ENCODE results near the gene SURF6. TPM values are rescaled to one million over a fixed set of nuclear protein-coding genes. Genes with fewer than 3 reads are reported as not detected.

Gene SURF6
- polyA plus RNA-seq, 3 donors, result 0.75 to 12.9 (median 2.9) TPM

GRCh38 chr9:133315997-133316396 lies 20.0 kb downstream of the SURF6 start:
- Histone ChIP-seq H3K9me3 (replicated peaks in 1 of 2; ENCODE audit: control insufficient read depth in 1 of 2, insufficient read depth in 1 of 2, low read length in 2 of 2) (no peaks in the 10 kb centered on the region), H3K4me2 (replicated peaks; ENCODE audit: extremely low read depth, low read length, poor library complexity, severe bottlenecking) (no peak overlapping the region), H3K9ac (ENCODE audit: insufficient read depth, low read length, poor library complexity, severe bottlenecking) (no peak overlapping the region), H3K4me1 (ENCODE audit: control insufficient read depth in 1 of 2, insufficient read depth in 2 of 2, low read length in 2 of 2) (no peaks in the 10 kb centered on the region), H3K79me2 (ENCODE audit: insufficient read depth, low read length) (no peaks in the 10 kb centered on the region), H3K4me3 (replicated peaks in 1 of 3; ENCODE audit: low read depth in 2 of 3, low read length in 3 of 3) (no peak overlapping the region), H3K27ac (ENCODE audit: low read depth in 1 of 2, low read length in 2 of 2) (no peak overlapping the region), H2AFZ (ENCODE audit: insufficient read depth, low read depth, low read length, poor library complexity, severe bottlenecking) (no peak overlapping the region), H4K20me1 (ENCODE audit: insufficient read depth, low read length) (no peaks in the 10 kb centered on the region), H3K36me3 (replicated peaks in 1 of 2; ENCODE audit: control insufficient read depth in 1 of 2, insufficient read depth in 2 of 2, low read length in 2 of 2) (no peaks in the 10 kb centered on the region), H3K27me3 (ENCODE audit: control insufficient read depth in 2 of 2, insufficient read depth in 2 of 2, low read length in 2 of 2) (no peaks in the 10 kb centered on the region)
- no peak for DNase-seq
- H3K4me3 Mint-ChIP-seq, result no peak overlapping the region
- peaks cover 0 to 3% (median 0%) of the 10 kb centered on the region in 7 donors for H3K9me3 Mint-ChIP-seq
- H3K4me1 Mint-ChIP-seq, result no peaks in the 10 kb centered on the region
- H3K36me3 Mint-ChIP-seq, result no peaks in the 10 kb centered on the region
- no peak for TF ChIP-seq CTCF (IDR thresholded peaks at IDR 0.05)
- intact Hi-C loops (cut with micrococcal nuclease), result no loop called here
- H3K27me3 Mint-ChIP-seq (ENCODE audit: low read depth in 3 of 3), result peaks cover 1 to 6% (median 2%) of the 10 kb centered on the region in 3 donors
- 100% methylated on average over 1 of the region's 2 CpGs for WGBS (ENCODE audit: insufficient coverage)
- peak overlapping the region in 1 of 7 donors; percentile 70 for H3K27ac Mint-ChIP-seq

GRCh38 chr9:133309608-133310007 lies 26.4 kb downstream of the SURF6 start:
- Mint-ChIP-seq H3K4me3 (no peak overlapping the region), H3K4me1 (no peaks in the 10 kb centered on the region), H3K36me3 (no peaks in the 10 kb centered on the region), H3K27ac (no peak overlapping the region), H3K27me3 (ENCODE audit: low read depth in 3 of 3) (peaks cover 4 to 10% (median 7%) of the 10 kb centered on the region in 3 donors), H3K9me3 (peaks cover 6 to 15% (median 8%) of the 10 kb centered on the region in 7 donors)
- H3K36me3 ChIP-seq (replicated peaks in 1 of 2; ENCODE audit: control insufficient read depth in 1 of 2, insufficient read depth in 2 of 2, low read length in 2 of 2), result no peaks in the 10 kb centered on the region
- 94% methylated on average over 3 of the region's 6 CpGs for WGBS (ENCODE audit: insufficient coverage)
- no peak overlapping the region for H2AFZ ChIP-seq (ENCODE audit: insufficient read depth, low read depth, low read length, poor library complexity, severe bottlenecking)
- H3K27ac ChIP-seq (ENCODE audit: low read depth in 1 of 2, low read length in 2 of 2), result no peak overlapping the region
- no peak for TF ChIP-seq CTCF (IDR thresholded peaks at IDR 0.05)
- DNase-seq, result no peak
- no peak overlapping the region for H3K4me2 ChIP-seq (replicated peaks; ENCODE audit: extremely low read depth, low read length, poor library complexity, severe bottlenecking)
- no peak overlapping the region for H3K4me3 ChIP-seq (replicated peaks in 1 of 3; ENCODE audit: low read depth in 2 of 3, low read length in 3 of 3)
- no peaks in the 10 kb centered on the region for H3K27me3 ChIP-seq (ENCODE audit: control insufficient read depth in 2 of 2, insufficient read depth in 2 of 2, low read length in 2 of 2)
- peaks cover 0 to 5% of the 10 kb centered on the region in 2 donors for H3K9me3 ChIP-seq (replicated peaks in 1 of 2; ENCODE audit: control insufficient read depth in 1 of 2, insufficient read depth in 1 of 2, low read length in 2 of 2)
- H4K20me1 ChIP-seq (ENCODE audit: insufficient read depth, low read length), result no peaks in the 10 kb centered on the region
- no peak overlapping the region for H3K9ac ChIP-seq (ENCODE audit: insufficient read depth, low read length, poor library complexity, severe bottlenecking)
- H3K4me1 ChIP-seq (ENCODE audit: control insufficient read depth in 1 of 2, insufficient read depth in 2 of 2, low read length in 2 of 2), result no peaks in the 10 kb centered on the region
- no peaks in the 10 kb centered on the region for H3K79me2 ChIP-seq (ENCODE audit: insufficient read depth, low read length)
- intact Hi-C loops (cut with micrococcal nuclease), result no loop called here
